GM06990 (cell line): ENCODE data around the gene BBX.

Source experiments
- DNase-seq: peaks from one replicate; pipeline ENCODE4 v3.0.0-alpha.2; 2011; ENCODE audit not compliant: insufficient read length; ENCODE audit errors: extremely low read depth
- H3K27me3 ChIP-seq: replicated peaks from 2 replicates; pipeline ENCODE4 v1.6.0; 2011; ENCODE audit warnings: low read length; ENCODE audit not compliant: control insufficient read depth, insufficient read depth
- H3K36me3 ChIP-seq: 2 replicates; pipeline ENCODE4 v1.5.1; 2011; ENCODE audit warnings: low read length; ENCODE audit not compliant: control insufficient read depth, insufficient read depth
- H3K4me3 ChIP-seq: replicated peaks from 2 replicates; pipeline ENCODE4 v1.5.1; 2011; ENCODE audit warnings: low read depth, mild to moderate bottlenecking, control low read depth, low read length
- TF ChIP-seq, protein P1 (sequence below): IDR thresholded peaks from 2 replicates; pipeline ENCODE4 v1.5.1; 2011; ENCODE audit warnings: low read length, control low read depth, mild to moderate bottlenecking, inconsistent platforms; ENCODE audit not compliant: insufficient read depth, poor library complexity, severe bottlenecking

Gene BBX

GRCh38 chr3:107682580-107682979 lies 159.8 kb downstream of the BBX start:
- no peaks in the 10 kb centered on the region for H3K36me3 ChIP-seq
- TF ChIP-seq, protein P1, sequence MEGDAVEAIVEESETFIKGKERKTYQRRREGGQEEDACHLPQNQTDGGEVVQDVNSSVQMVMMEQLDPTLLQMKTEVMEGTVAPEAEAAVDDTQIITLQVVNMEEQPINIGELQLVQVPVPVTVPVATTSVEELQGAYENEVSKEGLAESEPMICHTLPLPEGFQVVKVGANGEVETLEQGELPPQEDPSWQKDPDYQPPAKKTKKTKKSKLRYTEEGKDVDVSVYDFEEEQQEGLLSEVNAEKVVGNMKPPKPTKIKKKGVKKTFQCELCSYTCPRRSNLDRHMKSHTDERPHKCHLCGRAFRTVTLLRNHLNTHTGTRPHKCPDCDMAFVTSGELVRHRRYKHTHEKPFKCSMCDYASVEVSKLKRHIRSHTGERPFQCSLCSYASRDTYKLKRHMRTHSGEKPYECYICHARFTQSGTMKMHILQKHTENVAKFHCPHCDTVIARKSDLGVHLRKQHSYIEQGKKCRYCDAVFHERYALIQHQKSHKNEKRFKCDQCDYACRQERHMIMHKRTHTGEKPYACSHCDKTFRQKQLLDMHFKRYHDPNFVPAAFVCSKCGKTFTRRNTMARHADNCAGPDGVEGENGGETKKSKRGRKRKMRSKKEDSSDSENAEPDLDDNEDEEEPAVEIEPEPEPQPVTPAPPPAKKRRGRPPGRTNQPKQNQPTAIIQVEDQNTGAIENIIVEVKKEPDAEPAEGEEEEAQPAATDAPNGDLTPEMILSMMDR, result no peak
- no peaks in the 10 kb centered on the region for H3K27me3 ChIP-seq

GRCh38 chr3:107683447-107683846 lies 160.7 kb downstream of the BBX start:
- H3K27me3 ChIP-seq, result no peaks in the 10 kb centered on the region
- no peaks in the 10 kb centered on the region for H3K36me3 ChIP-seq
- no peak overlapping the region for H3K4me3 ChIP-seq
- TF ChIP-seq, protein P1, result no peak
- no peak for DNase-seq

More at GRCh38 chr3:107682580-107682979, 159.8 kb downstream of the BBX start:
- no peak for DNase-seq
- H3K4me3 ChIP-seq, result no peak overlapping the region

DNA sequence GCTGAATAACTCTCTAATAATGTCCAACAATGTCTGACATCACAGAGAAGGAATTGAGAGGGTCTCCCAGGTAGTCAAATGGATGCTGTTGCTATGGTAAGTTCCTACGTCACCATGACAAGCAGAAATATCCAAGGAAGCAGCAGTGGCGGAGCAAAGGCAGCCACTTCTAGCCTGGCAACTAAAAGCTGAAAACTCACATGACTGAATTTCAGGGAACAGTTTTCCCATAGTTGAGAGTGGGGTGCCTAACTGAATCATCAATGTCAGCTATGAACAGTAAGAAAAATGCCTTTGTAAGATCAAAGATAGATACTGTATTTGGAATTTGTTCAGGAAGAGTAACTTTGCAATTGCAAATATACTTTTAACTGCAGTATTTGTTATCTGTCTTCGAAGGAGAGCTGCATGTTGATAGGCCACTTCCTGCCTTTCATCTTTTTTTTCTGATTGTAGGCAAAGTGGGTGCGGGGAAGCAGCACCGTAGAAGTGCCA lies 161.7 kb downstream of the BBX start:
- no peaks in the 10 kb centered on the region for H3K27me3 ChIP-seq
- DNase-seq, result no peak
- TF ChIP-seq, protein P1, result no peak
- no peaks in the 10 kb centered on the region for H3K36me3 ChIP-seq
- H3K4me3 ChIP-seq, result no peak overlapping the region

- H3K4me3 ChIP-seq, result no peak overlapping the region
- H3K36me3 ChIP-seq, result no peaks in the 10 kb centered on the region
- no peak for DNase-seq
- H3K27me3 ChIP-seq, result no peaks in the 10 kb centered on the region
- TF ChIP-seq, protein P1, result no peak
These were observed 162.6 kb downstream of the BBX start for GRCh38 chr3:107685383-107685782.

DNA sequence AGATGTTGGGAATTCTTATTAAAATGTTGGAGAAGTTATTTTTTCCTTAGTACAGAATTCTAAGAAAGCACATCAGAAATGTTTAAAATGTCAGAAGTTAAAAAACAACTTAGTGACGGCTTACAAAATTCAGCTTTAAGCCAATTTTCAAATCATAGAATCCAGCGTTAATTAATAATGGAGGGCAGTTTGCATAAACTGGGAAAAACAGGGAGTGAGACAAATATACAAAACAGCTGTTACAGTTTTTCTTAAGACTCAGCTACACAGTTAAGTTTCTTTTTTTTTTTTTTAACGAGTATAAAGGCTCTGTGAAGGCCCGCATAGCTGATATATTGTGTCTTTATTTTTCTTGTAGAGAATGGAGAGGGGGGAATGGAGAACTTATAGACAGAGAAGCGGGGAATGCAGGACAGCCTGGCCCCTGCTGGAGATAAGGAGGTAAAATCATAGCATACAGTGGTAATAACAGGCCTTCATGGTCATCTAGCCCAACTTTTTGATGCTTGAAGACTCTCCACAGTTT lies 164.4 kb downstream of the BBX start:
- TF ChIP-seq, protein P1, result no peak
- no peaks in the 10 kb centered on the region for H3K36me3 ChIP-seq
- no peak for DNase-seq
- no peak overlapping the region for H3K4me3 ChIP-seq
- no peaks in the 10 kb centered on the region for H3K27me3 ChIP-seq

- DNase-seq, result no peak
- no peaks in the 10 kb centered on the region for H3K27me3 ChIP-seq
- no peak overlapping the region for H3K4me3 ChIP-seq
- TF ChIP-seq, protein P1, result no peak
- H3K36me3 ChIP-seq, result no peaks in the 10 kb centered on the region
These were observed 166.6 kb downstream of the BBX start for GRCh38 chr3:107689355-107689754.
